GM23248 (cell line): ENCODE data around the gene BOD1L2.

Source experiments
- EZH2 ChIP-seq: fragments of 200-600 bp; sonication (generic); IDR thresholded peaks from 2 replicates; pipeline ENCODE4 v1.6.1; 2018; ENCODE audit warnings: antibody characterized with exemption, mild to moderate bottlenecking; ENCODE audit not compliant: insufficient read depth, poor library complexity, severe bottlenecking
- EZH2phosphoT487 ChIP-seq: fragments of 200-600 bp; sonication (generic); IDR thresholded peaks from 2 replicates; pipeline ENCODE4 v1.6.1; 2018; ENCODE audit warnings: antibody characterized with exemption, moderate library complexity, mild to moderate bottlenecking, low read depth; ENCODE audit not compliant: insufficient read depth

DNA sequence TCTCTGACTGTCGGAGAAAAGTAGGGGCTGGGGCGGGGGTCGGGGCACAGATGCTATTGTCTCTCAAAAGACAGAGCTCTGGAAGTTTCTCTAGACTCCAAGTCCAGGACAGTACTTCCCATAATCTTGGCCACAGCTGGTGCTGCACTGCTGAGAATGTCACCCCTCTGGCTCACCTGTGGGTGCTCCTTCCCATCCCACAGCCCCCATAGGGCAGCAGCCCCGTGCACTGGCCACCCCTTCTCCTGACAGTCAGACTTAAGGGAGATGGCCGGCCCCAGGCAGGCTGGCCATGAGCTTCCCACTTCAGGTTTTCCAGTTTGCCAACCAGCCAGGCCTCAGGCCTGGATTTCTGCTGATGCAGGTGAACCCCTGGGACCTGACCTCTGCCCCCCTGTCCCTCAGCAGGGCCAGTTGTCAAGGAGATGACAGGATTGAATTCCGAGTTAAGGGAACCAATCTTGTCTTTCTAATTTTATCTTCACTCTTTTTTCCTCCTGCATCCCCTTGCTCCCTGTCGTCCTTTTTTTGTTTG is 30.2 kb upstream of the BOD1L2 start:
- TF ChIP-seq EZH2 (no peak), EZH2phosphoT487 (no peak)
